ENCODE measurements around the gene TASP1. TPM values are rescaled to one million over a fixed set of nuclear protein-coding genes. Genes with fewer than 3 reads are reported as not detected.

The TASP1 gene
- polyA plus RNA-seq, 3 donors: 2.3 to 3.3 (median 2.6) TPM

GRCh38 chr20:13580707-13581106 is 58.0 kb downstream of the TASP1 start:
- TF ChIP-seq CTCF (IDR thresholded peaks at IDR 0.05): no peak
- WGBS (ENCODE audit: insufficient coverage): no CpG with 5 or more reads among the region's 5 CpGs
- H3K27ac Mint-ChIP-seq: no peak overlapping the region
- H3K27me3 Mint-ChIP-seq (ENCODE audit: low read depth in 3 of 3): no peaks in the 10 kb centered on the region
- Histone ChIP-seq H3K79me2 (ENCODE audit: insufficient read depth, low read length) (no peaks in the 10 kb centered on the region), H3K36me3 (replicated peaks in 1 of 2; ENCODE audit: control insufficient read depth in 1 of 2, insufficient read depth in 2 of 2, low read length in 2 of 2) (peaks cover 0 to 10% of the 10 kb centered on the region in 2 donors), H3K4me3 (replicated peaks in 1 of 3; ENCODE audit: low read depth in 2 of 3, low read length in 3 of 3) (no peak overlapping the region), H3K9me3 (replicated peaks in 1 of 2; ENCODE audit: control insufficient read depth in 1 of 2, insufficient read depth in 1 of 2, low read length in 2 of 2) (peaks cover 0 to 4% of the 10 kb centered on the region in 2 donors), H2AFZ (ENCODE audit: insufficient read depth, low read depth, low read length, poor library complexity, severe bottlenecking) (no peak overlapping the region), H3K4me1 (ENCODE audit: control insufficient read depth in 1 of 2, insufficient read depth in 2 of 2, low read length in 2 of 2) (no peaks in the 10 kb centered on the region), H4K20me1 (ENCODE audit: insufficient read depth, low read length) (no peaks in the 10 kb centered on the region), H3K9ac (ENCODE audit: insufficient read depth, low read length, poor library complexity, severe bottlenecking) (no peak overlapping the region), H3K4me2 (replicated peaks; ENCODE audit: extremely low read depth, low read length, poor library complexity, severe bottlenecking) (no peak overlapping the region), H3K27ac (ENCODE audit: low read depth in 1 of 2, low read length in 2 of 2) (no peak overlapping the region), H3K27me3 (ENCODE audit: control insufficient read depth in 2 of 2, insufficient read depth in 2 of 2, low read length in 2 of 2) (no peaks in the 10 kb centered on the region)
- H3K36me3 Mint-ChIP-seq: peaks cover 7 to 28% of the 10 kb centered on the region in 2 donors
- DNase-seq: no peak
- H3K4me3 Mint-ChIP-seq: no peak overlapping the region
- peaks cover under 1 to 18% (median 4%) of the 10 kb centered on the region in 7 donors for H3K9me3 Mint-ChIP-seq
- H3K4me1 Mint-ChIP-seq: no peaks in the 10 kb centered on the region
- intact Hi-C loops (cut with micrococcal nuclease): no loop called here

- Mint-ChIP-seq H3K9me3 (peaks cover 0 to 14% (median 6%) of the 10 kb centered on the region in 7 donors), H3K27ac (no peak overlapping the region), H3K4me3 (no peak overlapping the region), H3K27me3 (ENCODE audit: low read depth in 3 of 3) (no peaks in the 10 kb centered on the region), H3K4me1 (no peaks in the 10 kb centered on the region), H3K36me3 (peaks cover 8 to 23% of the 10 kb centered on the region in 2 donors)
- Histone ChIP-seq H2AFZ (ENCODE audit: insufficient read depth, low read depth, low read length, poor library complexity, severe bottlenecking) (no peak overlapping the region), H3K27me3 (ENCODE audit: control insufficient read depth in 2 of 2, insufficient read depth in 2 of 2, low read length in 2 of 2) (no peaks in the 10 kb centered on the region), H3K4me3 (replicated peaks in 1 of 3; ENCODE audit: low read depth in 2 of 3, low read length in 3 of 3) (no peak overlapping the region), H3K9me3 (replicated peaks in 1 of 2; ENCODE audit: control insufficient read depth in 1 of 2, insufficient read depth in 1 of 2, low read length in 2 of 2) (peaks cover 0 to 4% of the 10 kb centered on the region in 2 donors), H3K9ac (ENCODE audit: insufficient read depth, low read length, poor library complexity, severe bottlenecking) (no peak overlapping the region), H3K4me1 (ENCODE audit: control insufficient read depth in 1 of 2, insufficient read depth in 2 of 2, low read length in 2 of 2) (no peaks in the 10 kb centered on the region), H3K36me3 (replicated peaks in 1 of 2; ENCODE audit: control insufficient read depth in 1 of 2, insufficient read depth in 2 of 2, low read length in 2 of 2) (peaks cover 0 to 9% of the 10 kb centered on the region in 2 donors), H4K20me1 (ENCODE audit: insufficient read depth, low read length) (no peaks in the 10 kb centered on the region), H3K4me2 (replicated peaks; ENCODE audit: extremely low read depth, low read length, poor library complexity, severe bottlenecking) (no peak overlapping the region), H3K79me2 (ENCODE audit: insufficient read depth, low read length) (no peaks in the 10 kb centered on the region), H3K27ac (ENCODE audit: low read depth in 1 of 2, low read length in 2 of 2) (no peak overlapping the region)
- DNase-seq: no peak
- no CpG with 5 or more reads among the region's 2 CpGs for WGBS (ENCODE audit: insufficient coverage)
- intact Hi-C loops (cut with micrococcal nuclease): no loop called here
- no peak for TF ChIP-seq CTCF (IDR thresholded peaks at IDR 0.05)
Measured at GRCh38 chr20:13574071-13574470, 64.7 kb downstream of the TASP1 start.
